H1 (cell line): ENCODE measurements around the gene ANP32A. TPM values are rescaled to one million over a fixed set of nuclear protein-coding genes. Genes with fewer than 3 reads are reported as not detected.

Experiments used
- CTCF ChIA-PET: fragments of 300-600 bp; sonication (Branson Sonifier 250); formaldehyde crosslinking; loops from one replicate; lab custom pipeline; 2021; ENCODE audit not compliant: partially characterized antibody; lab: Charles Lee
- POLR2A ChIA-PET: fragments of 300-600 bp; sonication (Branson Sonifier 250); formaldehyde crosslinking; loops from one replicate; lab custom pipeline; 2021; ENCODE audit warnings: inconsistent platforms; ENCODE audit not compliant: partially characterized antibody; lab: Charles Lee
- DNase-seq, 2 experiments: peaks; one replicate each; pipeline versions ENCODE4 v3.0.0 to v3.0.0-alpha.2; 2010 to 2022; ENCODE audit warnings: low spot score in 2 of 2, low read depth in 1 of 2, mixed read lengths in 1 of 2
- FAIRE-seq: peaks from 2 replicates; lab custom pipeline; 2011; peaks lifted over from hg19 to GRCh38; lab: Jason Lieb, UNC
- H2AFZ ChIP-seq: 2 replicates; pipeline ENCODE4 v1.8.1; 2012; ENCODE audit warnings: low read length, inconsistent platforms
- H2AK5ac ChIP-seq: 2 replicates; pipeline ENCODE4 v1.6.1; 2013; ENCODE audit warnings: low read depth, low read length
- H2BK120ac ChIP-seq: replicated peaks from 2 replicates; pipeline ENCODE3; 2013; ENCODE audit warnings: low read depth, low read length, inconsistent platforms
- H2BK12ac ChIP-seq: 2 replicates; pipeline ENCODE4 v1.6.1; 2013; ENCODE audit warnings: low read depth, low read length
- H2BK15ac ChIP-seq: 2 replicates; pipeline ENCODE4 v1.6.1; 2013; ENCODE audit warnings: low read length
- H2BK20ac ChIP-seq: 2 replicates; pipeline ENCODE4 v1.6.1; 2013; ENCODE audit warnings: low read length
- H2BK5ac ChIP-seq: 2 replicates; pipeline ENCODE4 v1.6.1; 2013; ENCODE audit warnings: low read depth, low read length
- H3K14ac ChIP-seq: 2 replicates; pipeline ENCODE4 v1.6.1; 2013; ENCODE audit warnings: inconsistent platforms; ENCODE audit not compliant: insufficient read length
- H3K18ac ChIP-seq: 2 replicates; pipeline ENCODE4 v1.6.1; 2013; ENCODE audit warnings: low read length; ENCODE audit errors: extremely low read depth
- H3K23ac ChIP-seq: 2 replicates; pipeline ENCODE4 v1.6.1; 2013; ENCODE audit warnings: inconsistent platforms; ENCODE audit not compliant: insufficient read length
- H3K23me2 ChIP-seq: 2 replicates; pipeline ENCODE4 v1.6.1; 2013; ENCODE audit warnings: low read depth, low read length
- H3K27ac ChIP-seq: 2 replicates; pipeline ENCODE4 v1.6.1; 2011; ENCODE audit warnings: low read depth, low read length, inconsistent platforms
- H3K27me3 ChIP-seq, 4 experiments: replicated peaks in 1 of 4; 1 replicate in 1 of 4; 2 replicates in 3 of 4; pipeline versions ENCODE4 v1.6.1 to v1.8.1; 2011 to 2013; ENCODE audit warnings: low read length in 3 of 4, mild to moderate bottlenecking in 3 of 4, inconsistent platforms in 2 of 4, mixed read lengths in 2 of 4, moderate library complexity in 1 of 4; ENCODE audit not compliant: control insufficient read depth in 3 of 4, insufficient read depth in 3 of 4; ENCODE audit errors: extremely low read depth in 1 of 4
- H3K36me3 ChIP-seq, 4 experiments: 2 replicates each; pipeline versions ENCODE4 v1.6.1 to v1.8.1; 2011 to 2013; ENCODE audit warnings: mild to moderate bottlenecking in 4 of 4, low read length in 3 of 4, moderate library complexity in 2 of 4, control low read depth in 1 of 4, inconsistent platforms in 1 of 4; ENCODE audit not compliant: insufficient read depth in 4 of 4, control insufficient read depth in 2 of 4
- H3K4ac ChIP-seq: replicated peaks from 2 replicates; pipeline ENCODE3; 2013; ENCODE audit warnings: low read length, low read depth, mixed read lengths, inconsistent platforms; ENCODE audit not compliant: insufficient read length
- H3K4me1 ChIP-seq, 4 experiments: replicated peaks in 1 of 4; 1 replicate in 1 of 4; 2 replicates in 3 of 4; pipeline versions ENCODE4 v1.6.1 to v1.8.1; 2011 to 2013; ENCODE audit warnings: low read length in 3 of 4, inconsistent platforms in 2 of 4, mixed read lengths in 1 of 4; ENCODE audit not compliant: insufficient read depth in 4 of 4, control insufficient read depth in 3 of 4
- H3K4me2 ChIP-seq, 2 experiments: 2 replicates each; pipeline versions ENCODE4 v1.6.1 to v1.8.1; 2011 to 2013; ENCODE audit warnings: low read depth in 2 of 2, low read length in 2 of 2, control low read depth in 1 of 2, inconsistent platforms in 1 of 2, mild to moderate bottlenecking in 1 of 2; ENCODE audit not compliant: insufficient read depth in 1 of 2
- H3K4me3 ChIP-seq, 4 experiments: fragments of 200-600, 300-600 bp in 1 of 4; sonication (generic), shearing (Covaris generic), sonication (Bioruptor Twin) in 1 of 4; 2 replicates each; pipeline versions ENCODE4 v1.5.1 to v1.8.1; 2011 to 2016; ENCODE audit warnings: low read length in 4 of 4, low read depth in 3 of 4, control low read depth in 2 of 4, inconsistent platforms in 2 of 4, mild to moderate bottlenecking in 2 of 4, mixed read lengths in 1 of 4, moderate library complexity in 1 of 4; ENCODE audit not compliant: insufficient read depth in 2 of 4; ENCODE audit errors: extremely low read depth in 1 of 4
- H3K56ac ChIP-seq: replicated peaks from 2 replicates; pipeline ENCODE3; 2013; ENCODE audit warnings: low read depth, mild to moderate bottlenecking, mixed read lengths, low read length, inconsistent platforms; ENCODE audit not compliant: insufficient read length
- H3K79me1 ChIP-seq: 2 replicates; pipeline ENCODE4 v1.6.1; 2013; ENCODE audit warnings: low read depth, low read length, control low read depth
- H3K79me2 ChIP-seq, 2 experiments: 2 replicates each; pipeline versions ENCODE4 v1.6.1 to v1.8.1; 2012 to 2013; ENCODE audit warnings: low read length in 2 of 2, mild to moderate bottlenecking in 2 of 2, inconsistent platforms in 1 of 2; ENCODE audit not compliant: insufficient read depth in 2 of 2, control insufficient read depth in 1 of 2
- H3K9ac ChIP-seq, 4 experiments: replicated peaks in 1 of 4; 1 replicate in 1 of 4; 2 replicates in 3 of 4; pipeline versions ENCODE4 v1.6.1 to v1.8.1; 2011 to 2013; ENCODE audit warnings: low read depth in 3 of 4, low read length in 3 of 4, control low read depth in 2 of 4, mild to moderate bottlenecking in 2 of 4, moderate library complexity in 2 of 4, inconsistent platforms in 1 of 4; ENCODE audit errors: extremely low read depth in 1 of 4
- H3K9me3 ChIP-seq, 2 experiments: 2 replicates each; pipeline versions ENCODE4 v1.6.1 to v1.8.1; 2012 to 2013; ENCODE audit warnings: mild to moderate bottlenecking in 2 of 2, moderate library complexity in 2 of 2, control low read depth in 1 of 2, inconsistent platforms in 1 of 2, low read depth in 1 of 2, low read length in 1 of 2, mixed read lengths in 1 of 2; ENCODE audit not compliant: insufficient read depth in 2 of 2
- H4K20me1 ChIP-seq, 2 experiments: replicated peaks in 1 of 2; 2 replicates each; pipeline versions ENCODE3 to v1.8.1; 2011 to 2013; ENCODE audit warnings: inconsistent platforms in 2 of 2, low read length in 2 of 2, mild to moderate bottlenecking in 1 of 2; ENCODE audit not compliant: insufficient read depth in 2 of 2, control insufficient read depth in 1 of 2
- H4K5ac ChIP-seq: 2 replicates; pipeline ENCODE4 v1.6.1; 2013; ENCODE audit warnings: low read length, low read depth, mixed read lengths, inconsistent platforms; ENCODE audit not compliant: insufficient read length
- H4K8ac ChIP-seq: 2 replicates; pipeline ENCODE4 v1.8.0; 2013; ENCODE audit warnings: mild to moderate bottlenecking, moderate library complexity, low read length, inconsistent platforms; ENCODE audit not compliant: insufficient read depth; ENCODE audit errors: extremely low read depth
- H4K91ac ChIP-seq: replicated peaks from 2 replicates; pipeline ENCODE3; 2013; ENCODE audit warnings: low read length, mixed read lengths, inconsistent platforms; ENCODE audit not compliant: insufficient read length
- CTBP2 ChIP-seq: IDR thresholded peaks from 2 replicates; pipeline ENCODE4 v1.7.0; 2011; ENCODE audit warnings: borderline replicate concordance, mild to moderate bottlenecking, moderate library complexity, mixed read lengths, low read length; ENCODE audit not compliant: insufficient read depth, insufficient read length
- WGBS, 2 experiments: shearing (Covaris generic) in 1 of 2; methylation state at CpG; one replicate each; pipeline versions ENCODE4 v1.1.6 to v1.1.7; 2013 to 2015; ENCODE audit warnings: low lambda C conversion rate in 2 of 2, mixed read lengths in 2 of 2, inconsistent platforms in 1 of 2, low coverage in 1 of 2, missing lambda C conversion rate in 1 of 2; ENCODE audit not compliant: insufficient replicate concordance in 2 of 2, insufficient coverage in 1 of 2, insufficient read length in 1 of 2; ENCODE audit errors: extremely low coverage in 1 of 2, missing lambda C conversion rate in 1 of 2; 5-methylcytosine and 5-hydroxymethylcytosine counted together
- polyA plus RNA-seq, 7 experiments: library from polyadenylated mRNA; depleted of rRNA in 3 of 7; stranded (reverse) in 5 of 7; unstranded in 2 of 7; fragments of >200 nt in 5 of 7; fragments of 200-250 nt in 2 of 7; gene quantifications; 1 replicate in 5 of 7; 2 replicates in 1 of 7; 4 replicates in 1 of 7; pipeline versions ENCODE4 v1.2.1 to v1.2.3, GENCODE V29; 2011 to 2013; ENCODE audit warnings: missing spikeins in 2 of 7, mixed read lengths in 2 of 7
- total RNA-seq: library from RNA; stranded (reverse); fragmentation: NEBNext Ultra II Directional; extraction: Animal tissue kit (Norgen Biotek cat#: 25700); gene quantifications from 2 replicates; pipeline ENCODE4 v1.2.1, GENCODE V29; 2021
- TF ChIP-seq, protein P1 (sequence below): IDR thresholded peaks from 2 replicates; pipeline ENCODE4 v1.6.1; 2012; ENCODE audit warnings: inconsistent platforms

ANP32A gene
- total and polyA plus RNA-seq, 2 of the 8 experiments (the other 6 are each of a cell fraction or from before 2014, with no cell fraction given): 70.8 to 295 TPM

DNA sequence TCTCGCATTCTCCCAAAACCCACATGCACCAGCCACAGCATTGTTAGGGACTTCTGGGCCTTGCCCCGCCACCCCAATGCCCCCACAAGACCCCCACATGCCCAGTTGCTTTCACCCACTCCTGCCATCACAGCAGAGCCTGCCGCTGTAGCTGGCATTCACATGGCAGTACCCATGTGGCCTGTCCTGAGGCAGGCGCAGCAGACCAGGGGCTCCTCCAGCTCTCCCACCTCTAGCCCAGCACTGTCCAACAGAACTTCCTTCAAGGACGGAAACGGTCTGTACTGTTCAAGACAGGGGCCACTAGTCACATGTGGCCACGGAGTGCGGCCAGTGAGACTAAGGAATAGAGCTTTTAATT is 32.5 kb downstream of the ANP32A start:
- H4K91ac ChIP-seq: no peak overlapping the region
- H3K79me1 ChIP-seq: peaks cover 31% of the 10 kb centered on the region
- 94% methylated on average over 6 of the region's 8 CpGs; no CpG with 5 or more reads in 1 of the 2 experiments for WGBS, 2 experiments
- peaks cover 6 to 34% (median 16%) of the 10 kb centered on the region in 4 experiments for H3K36me3 ChIP-seq
- H3K9ac ChIP-seq: no peak overlapping the region
- peaks cover 24 to 47% (median 32%) of the 10 kb centered on the region in 4 experiments for H3K4me1 ChIP-seq
- H3K79me2 ChIP-seq: peaks cover 7 to 75% of the 10 kb centered on the region in 2 experiments; a peak in 3 of 4 replicates
- H3K14ac ChIP-seq: no peak overlapping the region
- H2BK5ac ChIP-seq: no peak overlapping the region
- H3K23me2 ChIP-seq: no peaks in the 10 kb centered on the region
- no peak overlapping the region for H3K56ac ChIP-seq
- H2BK15ac ChIP-seq: no peak overlapping the region
- peaks cover 45 to 60% of the 10 kb centered on the region in 2 experiments for H4K20me1 ChIP-seq
- H2AFZ ChIP-seq: no peak overlapping the region
- no peak overlapping the region for H3K4ac ChIP-seq
- no peak overlapping the region for H3K4me2 ChIP-seq
- ChIA-PET CTCF (interaction anchor here (0.7 to 7.7 kb wide), 12 partner anchors 8 to 136 kb away, joined by 3 to 70 read pairs (median 4); no protein-coding TSS in a partner anchor), POLR2A (interaction anchor here (0.7 to 1.8 kb wide), 6 partner anchors 10 to 54 kb away, joined by 3 to 5 read pairs (median 3); no protein-coding TSS in a partner anchor)
- FAIRE-seq (no peak), DNase-seq (no peak)
- TF ChIP-seq, protein P1, sequence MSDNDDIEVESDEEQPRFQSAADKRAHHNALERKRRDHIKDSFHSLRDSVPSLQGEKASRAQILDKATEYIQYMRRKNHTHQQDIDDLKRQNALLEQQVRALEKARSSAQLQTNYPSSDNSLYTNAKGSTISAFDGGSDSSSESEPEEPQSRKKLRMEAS: no peak
- no peak for TF ChIP-seq CTBP2
- H3K27ac ChIP-seq: no peak overlapping the region
- H4K5ac ChIP-seq: no peak overlapping the region
- H3K9me3 ChIP-seq: no peaks in the 10 kb centered on the region
- no peak overlapping the region for H3K23ac ChIP-seq
- H4K8ac ChIP-seq: no peak overlapping the region; the same call in 1 of the 2 replicates
- no peak overlapping the region for H2AK5ac ChIP-seq
- H3K4me3 ChIP-seq: no peak overlapping the region
- no peak overlapping the region for H2BK120ac ChIP-seq
- H3K18ac ChIP-seq: no peak overlapping the region
- no peaks in the 10 kb centered on the region for H3K27me3 ChIP-seq
- H2BK12ac ChIP-seq: no peak overlapping the region
- H2BK20ac ChIP-seq: no peak overlapping the region
